GM10266 (cell line): Measurements from ENCODE around the gene GSTM5.
"Not testable (repeated sequence)": the region's sequence is repeated elsewhere in the genome, so short reads cannot be mapped to it uniquely, and the experiment has no call there.

Experiments
- DNase-seq: peaks from one replicate; pipeline ENCODE4 v3.0.0; 2012; ENCODE audit errors: extremely low spot score
- TF ChIP-seq, protein P1 (sequence below): IDR thresholded peaks from 2 replicates; pipeline ENCODE4 v1.5.1; 2012; ENCODE audit warnings: mild to moderate bottlenecking, low read depth; ENCODE audit not compliant: control insufficient read depth, insufficient read depth; ENCODE audit errors: missing control alignments

The GSTM5 gene

DNA sequence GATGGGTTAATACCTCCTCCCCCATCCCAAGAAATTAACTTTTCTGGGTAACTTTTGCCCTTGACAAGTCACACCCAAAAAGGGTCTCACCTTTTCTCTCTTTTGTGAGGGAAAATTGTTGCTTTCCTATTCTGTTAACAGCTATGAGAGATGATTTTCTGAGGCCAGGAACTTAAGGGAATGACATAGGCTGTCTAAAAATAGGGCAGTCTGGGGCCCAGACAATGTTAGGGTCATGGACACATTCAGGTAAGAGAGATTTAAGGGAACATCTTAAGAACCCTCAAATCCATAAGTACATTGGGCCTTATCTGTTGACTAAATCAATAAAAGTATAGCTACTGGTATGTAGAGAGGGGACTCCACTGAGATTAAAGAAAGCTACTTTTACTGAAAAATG is 37.2 kb downstream of the GSTM5 start:
- no peak for DNase-seq
- TF ChIP-seq, protein P1, sequence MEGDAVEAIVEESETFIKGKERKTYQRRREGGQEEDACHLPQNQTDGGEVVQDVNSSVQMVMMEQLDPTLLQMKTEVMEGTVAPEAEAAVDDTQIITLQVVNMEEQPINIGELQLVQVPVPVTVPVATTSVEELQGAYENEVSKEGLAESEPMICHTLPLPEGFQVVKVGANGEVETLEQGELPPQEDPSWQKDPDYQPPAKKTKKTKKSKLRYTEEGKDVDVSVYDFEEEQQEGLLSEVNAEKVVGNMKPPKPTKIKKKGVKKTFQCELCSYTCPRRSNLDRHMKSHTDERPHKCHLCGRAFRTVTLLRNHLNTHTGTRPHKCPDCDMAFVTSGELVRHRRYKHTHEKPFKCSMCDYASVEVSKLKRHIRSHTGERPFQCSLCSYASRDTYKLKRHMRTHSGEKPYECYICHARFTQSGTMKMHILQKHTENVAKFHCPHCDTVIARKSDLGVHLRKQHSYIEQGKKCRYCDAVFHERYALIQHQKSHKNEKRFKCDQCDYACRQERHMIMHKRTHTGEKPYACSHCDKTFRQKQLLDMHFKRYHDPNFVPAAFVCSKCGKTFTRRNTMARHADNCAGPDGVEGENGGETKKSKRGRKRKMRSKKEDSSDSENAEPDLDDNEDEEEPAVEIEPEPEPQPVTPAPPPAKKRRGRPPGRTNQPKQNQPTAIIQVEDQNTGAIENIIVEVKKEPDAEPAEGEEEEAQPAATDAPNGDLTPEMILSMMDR: no peak

DNA sequence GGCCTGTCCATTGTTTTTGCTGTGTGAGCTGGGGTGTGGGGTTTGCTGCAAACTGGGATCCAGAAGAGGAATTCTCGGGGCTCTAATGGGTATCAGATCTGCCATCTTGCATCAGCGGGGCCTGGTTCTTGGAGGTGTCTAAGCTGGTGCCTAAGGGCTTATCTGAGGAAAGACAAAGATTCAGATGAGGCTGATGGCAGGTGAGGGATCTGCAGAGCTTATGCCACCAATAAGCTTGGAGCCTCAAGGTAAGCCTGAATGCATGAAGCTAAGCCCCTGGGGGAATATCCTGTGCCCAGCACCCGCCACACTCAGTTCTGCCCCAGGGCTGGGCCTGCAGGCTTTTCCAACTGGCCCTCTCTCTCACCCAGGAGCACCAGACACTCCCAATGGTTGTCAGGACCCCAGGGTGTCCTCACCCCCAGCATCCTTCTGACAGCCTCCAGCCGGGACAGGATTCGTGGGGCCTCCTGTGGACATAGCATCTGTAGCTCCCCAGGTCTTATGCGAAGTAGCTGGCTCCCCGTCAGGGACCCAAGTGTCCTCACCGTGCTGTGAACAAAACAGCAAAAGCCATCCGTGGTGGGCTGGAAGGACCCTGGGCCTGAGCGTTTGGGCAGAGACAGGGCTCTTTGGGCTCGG is 38.3 kb downstream of the GSTM5 start:
- TF ChIP-seq, protein P1: no peak
- DNase-seq: no peak

DNA sequence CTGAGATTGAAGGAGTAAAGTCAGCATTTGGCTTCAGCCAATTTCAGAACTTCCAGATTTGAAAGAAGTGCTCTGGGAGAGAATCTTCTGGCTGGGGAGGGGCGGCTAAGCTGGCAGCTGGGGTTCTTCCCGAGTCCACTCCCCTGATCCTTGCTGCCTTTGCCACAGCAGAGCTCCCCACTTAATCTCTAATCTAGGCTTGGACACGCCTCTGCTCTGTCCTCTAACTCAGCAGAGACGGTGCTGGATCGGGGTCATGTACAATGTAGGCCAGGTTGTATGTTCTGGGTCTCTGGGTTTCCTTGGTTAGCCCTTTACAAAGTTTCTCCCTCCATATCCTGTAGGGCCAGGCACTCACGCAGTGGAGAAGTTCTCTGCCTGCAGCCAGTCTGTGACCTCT is 38.9 kb downstream of the GSTM5 start:
- no peak for DNase-seq
- TF ChIP-seq, protein P1: no peak

DNA sequence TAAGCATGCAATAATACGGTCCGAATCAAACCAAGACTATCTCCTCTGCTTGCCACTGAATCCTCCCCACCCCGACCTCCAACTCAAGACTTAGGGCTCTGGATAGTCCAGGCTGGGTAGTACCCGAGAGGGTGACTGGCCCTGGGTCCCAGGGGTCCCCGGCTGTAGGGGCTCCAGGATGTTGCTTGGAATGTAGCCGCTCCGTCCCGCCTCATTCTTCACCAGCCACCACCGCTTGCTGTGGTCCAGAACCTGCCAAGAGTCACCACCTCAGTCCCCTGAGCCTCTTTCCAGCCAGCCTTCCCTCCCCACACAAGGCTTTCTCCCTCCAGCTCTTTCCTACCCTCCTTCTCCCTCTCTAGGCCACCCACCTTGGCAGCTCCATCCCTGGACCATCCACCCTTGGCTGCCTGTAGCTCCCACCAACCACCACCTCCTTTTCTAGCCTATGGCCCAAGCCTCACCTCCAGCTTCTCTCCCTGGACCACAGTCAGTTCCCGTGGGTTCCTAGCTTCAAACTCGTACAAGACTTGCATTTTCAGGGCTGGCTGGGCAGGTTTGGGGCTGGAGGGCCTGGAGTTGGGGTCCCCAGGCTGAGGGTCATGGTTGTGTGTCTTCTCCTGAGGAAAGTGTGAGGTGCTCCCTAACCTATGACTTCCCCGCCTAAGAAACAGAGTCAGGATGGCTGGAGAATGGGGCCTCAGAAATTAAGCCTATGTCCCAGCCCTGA is 39.6 kb downstream of the GSTM5 start:
- DNase-seq: no peak
- TF ChIP-seq, protein P1: no peak

DNA sequence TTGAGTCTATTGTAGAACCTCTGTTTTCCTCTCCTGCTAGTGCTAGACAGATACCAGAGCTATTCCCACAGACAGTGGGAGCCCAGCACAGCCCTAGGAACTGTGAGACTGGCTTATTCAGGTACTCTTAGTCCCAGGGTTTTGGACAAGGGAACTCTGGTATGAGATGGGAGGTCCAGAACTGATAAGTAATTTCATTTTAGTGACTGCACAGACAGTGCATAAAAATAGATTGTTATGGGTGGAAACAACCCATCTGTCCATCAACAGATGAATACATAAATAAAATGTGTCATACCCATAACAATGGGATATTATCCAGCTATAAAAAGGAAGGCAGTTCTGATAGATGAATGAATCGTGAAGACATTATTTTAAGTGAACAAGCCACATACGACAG is 42.7 kb downstream of the GSTM5 start:
- no peak for DNase-seq
- TF ChIP-seq, protein P1: no peak

DNA sequence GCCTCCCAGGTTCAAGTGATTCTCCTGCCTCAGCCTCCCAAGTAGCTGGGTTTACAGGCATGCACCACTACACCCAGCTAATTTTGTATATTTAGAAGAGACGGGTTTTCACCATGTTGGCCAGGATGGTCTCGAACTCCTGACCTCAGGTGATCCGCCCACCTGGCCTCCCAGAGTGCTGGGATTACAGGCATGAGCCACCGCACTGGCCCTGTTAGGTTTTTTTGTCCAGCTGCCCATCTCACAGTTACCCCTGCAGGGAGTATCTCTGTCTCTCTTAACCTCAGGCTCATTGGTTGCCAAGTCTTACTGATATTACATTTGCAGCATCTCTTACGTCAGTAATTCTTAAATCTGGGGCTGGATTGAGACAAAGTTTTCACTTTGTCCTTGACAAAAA is 44.3 kb downstream of the GSTM5 start:
- DNase-seq: not testable (repeated sequence)

DNA sequence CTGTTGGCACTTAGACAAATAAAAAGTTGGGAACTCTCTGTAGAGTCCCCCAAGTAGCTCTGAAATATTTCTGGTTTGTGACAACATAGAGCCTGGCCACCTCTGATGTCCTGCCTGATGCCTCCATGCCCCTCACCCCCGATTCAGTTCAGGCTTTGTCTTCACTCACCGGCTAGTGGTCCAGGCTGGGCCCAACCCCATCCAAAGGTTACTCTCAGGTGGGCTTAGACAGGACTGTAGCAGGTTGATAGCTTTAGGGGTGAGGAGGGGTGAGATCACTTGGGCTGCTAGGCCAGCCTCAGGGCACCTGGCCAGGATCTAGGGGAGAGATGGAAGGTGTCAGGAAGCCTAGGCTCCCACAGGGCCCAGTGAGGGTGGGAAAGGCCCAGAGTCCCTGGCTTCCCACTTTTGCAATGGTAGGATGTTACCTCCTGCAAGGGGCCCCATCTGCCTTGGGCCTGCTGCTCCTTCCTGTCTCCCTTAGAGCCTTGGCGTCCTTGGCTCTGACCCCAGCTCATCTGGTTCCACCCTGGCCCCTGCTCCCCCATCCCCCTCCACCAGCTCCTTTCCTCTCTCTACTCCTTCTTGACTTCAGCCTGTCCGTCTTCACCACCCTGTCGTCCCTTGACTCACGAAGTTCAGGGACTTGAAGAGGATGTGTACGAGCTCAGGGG is 44.9 kb downstream of the GSTM5 start:
- TF ChIP-seq, protein P1: no peak
- DNase-seq: no peak
